Measurements from ENCODE around the gene NRL.

DNA sequence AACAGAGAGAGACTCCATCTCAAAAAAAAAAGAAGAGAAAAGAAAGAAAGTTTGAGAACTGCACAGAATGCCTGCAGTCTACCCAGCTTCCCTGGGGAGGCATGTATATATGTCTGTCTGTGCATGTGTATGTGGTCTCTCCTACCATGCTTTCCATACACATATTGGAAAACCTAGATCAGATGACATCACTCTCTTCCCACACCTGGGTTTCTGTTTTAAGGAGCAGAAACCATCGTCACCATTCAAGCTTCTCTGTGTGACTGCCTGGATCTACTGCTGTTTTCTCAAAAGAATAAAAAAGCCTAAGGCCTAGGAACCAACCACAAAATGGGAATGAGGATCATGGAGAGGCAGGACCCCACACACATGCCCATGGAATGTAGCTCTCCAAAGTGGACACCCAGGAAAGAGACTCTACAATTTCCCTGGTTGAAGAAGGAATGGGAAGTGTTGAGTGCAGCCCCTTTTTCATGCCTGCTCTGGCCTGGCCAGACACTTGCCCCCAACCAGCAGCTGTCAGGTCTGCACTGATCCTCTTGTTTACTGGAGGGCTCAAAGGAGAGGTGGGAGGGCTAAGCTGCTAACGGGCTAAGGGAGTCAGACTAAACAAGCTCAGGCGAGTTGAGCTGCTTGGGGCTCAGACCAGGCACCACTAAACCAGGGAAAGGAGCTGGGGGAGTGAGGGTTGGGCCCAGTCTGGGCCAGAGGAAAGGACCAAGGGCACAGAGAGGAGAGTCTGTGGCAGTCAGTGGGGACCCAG is 28.4 kb downstream of the NRL start:
- TF ChIP-seq EZH2 (IDR thresholded peaks at IDR 0.05; ENCODE audit: low read depth): no peak
- no peak for TF ChIP-seq CTCF (conservative IDR thresholded peaks at IDR 0.05)

All from PC-9 (cell line).